Endodermal cell (in vitro differentiated cells): ENCODE measurements around the gene FBXL7. TPM values are rescaled to one million over a fixed set of nuclear protein-coding genes. Genes with fewer than 3 reads are reported as not detected.

Source experiments
- DNase-seq: peaks from one replicate; pipeline ENCODE4 v3.0.0-alpha.2; 2017
- H3K27ac ChIP-seq: 2 replicates; pipeline ENCODE4 v1.5.1; 2013; ENCODE audit warnings: mild to moderate bottlenecking, low read depth, low read length, moderate library complexity
- H3K27me3 ChIP-seq: 2 replicates; pipeline ENCODE4 v1.6.1; 2013; ENCODE audit warnings: mild to moderate bottlenecking, low read length, moderate library complexity; ENCODE audit not compliant: insufficient read depth, control insufficient read depth, poor library complexity, severe bottlenecking
- H3K36me3 ChIP-seq: 2 replicates; pipeline ENCODE4 v1.7.0; 2013; ENCODE audit warnings: mild to moderate bottlenecking, low read length, moderate library complexity; ENCODE audit not compliant: control insufficient read depth, insufficient read depth
- H3K4me1 ChIP-seq: one replicate; pipeline ENCODE4 v1.7.0; 2013; ENCODE audit warnings: low read length; ENCODE audit not compliant: control insufficient read depth, insufficient read depth
- H3K4me3 ChIP-seq: 2 replicates; pipeline ENCODE4 v1.5.1; 2013; ENCODE audit warnings: mild to moderate bottlenecking, low read length, moderate library complexity
- H3K9ac ChIP-seq: 2 replicates; pipeline ENCODE4 v1.6.1; 2013; ENCODE audit warnings: mild to moderate bottlenecking, low read length, moderate library complexity; ENCODE audit not compliant: poor library complexity, severe bottlenecking; ENCODE audit errors: extremely low read depth
- H3K9me3 ChIP-seq: 2 replicates; pipeline ENCODE4 v1.6.1; 2013; ENCODE audit warnings: mild to moderate bottlenecking, low read length, moderate library complexity; ENCODE audit not compliant: control insufficient read depth
- H3K27ac Mint-ChIP-seq: 2 replicates; pipeline ENCODE4 v1.8.0; 2020; ENCODE audit warnings: mixed read lengths
- H3K27me3 Mint-ChIP-seq: 2 replicates; pipeline ENCODE4 v1.8.0; 2021; ENCODE audit warnings: mild to moderate bottlenecking, mixed read lengths; ENCODE audit not compliant: insufficient read depth
- H3K36me3 Mint-ChIP-seq: 2 replicates; pipeline ENCODE4 v1.8.0; 2020; ENCODE audit warnings: low read depth, mixed read lengths
- H3K4me1 Mint-ChIP-seq: 2 replicates; pipeline ENCODE4 v1.8.0; 2020; ENCODE audit warnings: mixed read lengths
- H3K4me3 Mint-ChIP-seq: 2 replicates; pipeline ENCODE4 v1.8.0; 2020; ENCODE audit warnings: mild to moderate bottlenecking, moderate library complexity, mixed read lengths
- H3K9me3 Mint-ChIP-seq: 2 replicates; pipeline ENCODE4 v1.8.0; 2020; ENCODE audit warnings: mild to moderate bottlenecking, mixed read lengths
- WGBS, 2 experiments: methylation state at CpG; one replicate each; pipeline versions ENCODE4 v1.1.5 to v1.1.7; 2013; ENCODE audit warnings: missing lambda C conversion rate in 2 of 2, mixed read lengths in 1 of 2; ENCODE audit not compliant: insufficient coverage in 1 of 2, insufficient read length in 1 of 2; 5-methylcytosine and 5-hydroxymethylcytosine counted together
- total RNA-seq, 2 donors: library from RNA; stranded (reverse); fragmentation: NEBNext Ultra II Directional in 1 of 2; extraction: Animal tissue kit (Norgen Biotek cat#: 25700) in 1 of 2; gene quantifications; 2 replicates in 1 of 2; 3 replicates in 1 of 2; pipeline ENCODE4 v1.2.1, GENCODE V29; 2021
- TF ChIP-seq, protein P1 (sequence below): fragments of 200-600 bp; sonication (generic); conservative IDR thresholded peaks from 2 replicates; pipeline ENCODE4 v1.5.0; 2021; ENCODE audit warnings: antibody characterized with exemption, mild to moderate bottlenecking

The FBXL7 gene
- total RNA-seq, 2 donors from 2014 or later, result 12.9 to 13.2 TPM

DNA sequence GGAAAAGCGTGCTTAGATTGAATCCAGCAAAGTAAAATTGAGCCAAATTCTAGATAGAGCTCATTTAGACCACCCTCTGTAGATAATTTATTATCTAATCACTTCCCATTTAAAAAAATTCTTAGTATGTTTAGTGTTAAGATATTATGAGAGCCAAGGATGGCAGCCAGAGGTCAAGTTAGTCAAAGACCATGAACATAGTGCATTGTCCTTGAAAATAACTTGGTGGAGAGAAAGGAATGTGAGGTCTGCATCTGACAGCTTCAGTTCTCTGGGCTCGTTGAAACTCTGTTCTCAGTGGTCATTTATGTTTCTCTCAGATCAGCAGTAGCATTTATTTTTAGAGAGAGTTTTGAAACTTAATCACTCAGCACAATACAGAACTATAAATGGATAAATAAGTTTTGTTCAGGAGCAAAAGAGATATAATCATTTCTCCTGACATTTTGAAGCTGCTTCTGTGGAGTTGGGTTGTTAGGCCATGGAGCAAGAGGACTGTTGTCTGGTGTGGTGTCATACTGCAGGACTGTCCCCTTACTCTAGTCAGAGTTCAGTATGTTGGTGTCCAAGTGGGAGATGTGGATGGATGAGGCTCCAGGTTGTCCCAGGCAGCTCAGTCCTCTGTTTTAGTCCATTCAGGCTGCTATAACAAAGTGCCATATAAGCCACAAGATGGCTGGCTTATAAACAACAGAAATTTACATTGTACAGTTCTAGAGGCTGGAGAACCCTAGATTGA is 337.7 kb downstream of the FBXL7 start:
- no peak overlapping the region for H3K4me3 ChIP-seq
- TF ChIP-seq, protein P1, sequence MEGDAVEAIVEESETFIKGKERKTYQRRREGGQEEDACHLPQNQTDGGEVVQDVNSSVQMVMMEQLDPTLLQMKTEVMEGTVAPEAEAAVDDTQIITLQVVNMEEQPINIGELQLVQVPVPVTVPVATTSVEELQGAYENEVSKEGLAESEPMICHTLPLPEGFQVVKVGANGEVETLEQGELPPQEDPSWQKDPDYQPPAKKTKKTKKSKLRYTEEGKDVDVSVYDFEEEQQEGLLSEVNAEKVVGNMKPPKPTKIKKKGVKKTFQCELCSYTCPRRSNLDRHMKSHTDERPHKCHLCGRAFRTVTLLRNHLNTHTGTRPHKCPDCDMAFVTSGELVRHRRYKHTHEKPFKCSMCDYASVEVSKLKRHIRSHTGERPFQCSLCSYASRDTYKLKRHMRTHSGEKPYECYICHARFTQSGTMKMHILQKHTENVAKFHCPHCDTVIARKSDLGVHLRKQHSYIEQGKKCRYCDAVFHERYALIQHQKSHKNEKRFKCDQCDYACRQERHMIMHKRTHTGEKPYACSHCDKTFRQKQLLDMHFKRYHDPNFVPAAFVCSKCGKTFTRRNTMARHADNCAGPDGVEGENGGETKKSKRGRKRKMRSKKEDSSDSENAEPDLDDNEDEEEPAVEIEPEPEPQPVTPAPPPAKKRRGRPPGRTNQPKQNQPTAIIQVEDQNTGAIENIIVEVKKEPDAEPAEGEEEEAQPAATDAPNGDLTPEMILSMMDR, result no peak
- no peaks in the 10 kb centered on the region for H3K27me3 ChIP-seq
- peaks cover 15% of the 10 kb centered on the region for H3K36me3 Mint-ChIP-seq
- H3K4me3 Mint-ChIP-seq, result no peak overlapping the region
- peaks cover 13% of the 10 kb centered on the region for H3K27me3 Mint-ChIP-seq
- H3K27ac ChIP-seq, result no peak overlapping the region
- no peak overlapping the region for H3K27ac Mint-ChIP-seq
- peaks cover 10% of the 10 kb centered on the region for H3K4me1 Mint-ChIP-seq
- no peaks in the 10 kb centered on the region for H3K4me1 ChIP-seq
- peaks cover 23% of the 10 kb centered on the region for H3K9me3 Mint-ChIP-seq
- H3K9me3 ChIP-seq, result peaks cover 15% of the 10 kb centered on the region
- 77% methylated on average over 2 of the region's 2 CpGs; no CpG with 5 or more reads in 1 of the 2 experiments for WGBS, 2 experiments
- no peak overlapping the region for H3K9ac ChIP-seq
- no peak for DNase-seq
- H3K36me3 ChIP-seq, result no peaks in the 10 kb centered on the region

DNA sequence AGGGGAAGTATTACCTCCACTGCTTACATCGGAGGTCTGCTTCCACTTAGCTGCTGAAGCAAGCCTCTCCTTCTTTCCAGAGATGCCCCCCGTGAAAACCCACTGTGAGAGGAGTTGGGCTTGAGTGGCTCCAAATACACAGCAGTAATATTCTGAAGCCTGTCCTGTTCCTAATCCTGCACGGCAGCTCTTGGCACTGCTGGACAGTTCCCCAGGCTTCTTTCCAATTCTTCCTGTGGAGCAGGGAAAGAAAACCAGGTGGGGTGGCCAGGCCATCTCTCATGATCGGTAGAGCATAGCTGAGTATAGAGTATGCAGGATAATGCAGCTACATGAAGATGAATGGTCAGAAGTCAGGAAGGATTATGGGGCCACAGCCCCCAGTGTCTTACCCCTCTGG is 344.3 kb downstream of the FBXL7 start:
- Mint-ChIP-seq H3K9me3 (peaks cover 22% of the 10 kb centered on the region), H3K27ac (no peak overlapping the region), H3K4me3 (no peak overlapping the region), H3K27me3 (no peaks in the 10 kb centered on the region), H3K36me3 (peaks cover 15% of the 10 kb centered on the region), H3K4me1 (no peaks in the 10 kb centered on the region)
- H3K36me3 ChIP-seq, result no peaks in the 10 kb centered on the region
- no peak overlapping the region for H3K27ac ChIP-seq
- no peak overlapping the region for H3K9ac ChIP-seq
- H3K4me3 ChIP-seq, result no peak overlapping the region
- H3K27me3 ChIP-seq, result no peaks in the 10 kb centered on the region
- no peak for DNase-seq
- H3K9me3 ChIP-seq, result peaks cover 21% of the 10 kb centered on the region
- 88 to 92% methylated on average over 1 to 4 of the region's 4 CpGs for WGBS, 2 experiments
- TF ChIP-seq, protein P1, result no peak
- H3K4me1 ChIP-seq, result no peaks in the 10 kb centered on the region

DNA sequence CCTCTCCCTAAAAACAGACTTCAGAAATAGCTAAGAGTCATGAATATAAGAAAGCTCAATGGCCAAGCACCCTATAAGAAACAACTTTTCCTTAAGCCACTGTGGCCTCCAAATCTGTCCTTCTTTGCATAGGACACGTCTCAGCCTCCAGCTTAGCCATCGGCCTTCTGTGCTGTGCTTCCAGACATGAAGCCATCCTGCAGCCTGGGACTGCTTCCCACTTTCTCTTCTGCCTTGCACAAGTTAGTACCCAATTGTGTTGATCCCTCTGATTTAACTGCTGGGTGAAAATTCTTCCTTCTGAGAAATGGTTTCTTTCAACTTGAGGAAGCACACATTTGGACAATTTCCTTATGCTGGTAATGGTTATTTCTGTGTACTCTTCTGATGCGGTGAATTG is 344.9 kb downstream of the FBXL7 start:
- Mint-ChIP-seq H3K27me3 (no peaks in the 10 kb centered on the region), H3K4me1 (no peaks in the 10 kb centered on the region), H3K27ac (no peak overlapping the region), H3K4me3 (no peak overlapping the region), H3K9me3 (peaks cover 22% of the 10 kb centered on the region), H3K36me3 (peaks cover 15% of the 10 kb centered on the region)
- DNase-seq, result no peak
- Histone ChIP-seq H3K27ac (no peak overlapping the region), H3K36me3 (no peaks in the 10 kb centered on the region), H3K9me3 (peaks cover 21% of the 10 kb centered on the region), H3K27me3 (no peaks in the 10 kb centered on the region), H3K4me1 (no peaks in the 10 kb centered on the region), H3K9ac (no peak overlapping the region), H3K4me3 (no peak overlapping the region)
- 93 to 100% methylated on average over 2 to 3 of the region's 3 CpGs for WGBS, 2 experiments
- TF ChIP-seq, protein P1, result no peak
